Endothelial cell of umbilical vein (primary cell): Measurements from ENCODE around the gene NR2F2.

Experiments used
- EZH2 ChIP-seq: IDR thresholded peaks from 2 replicates; pipeline ENCODE4 v1.6.1; 2012; ENCODE audit warnings: borderline replicate concordance, low read depth, mild to moderate bottlenecking, moderate library complexity, low read length, inconsistent platforms; ENCODE audit not compliant: severe bottlenecking
- MAX ChIP-seq: IDR thresholded peaks from 2 replicates; pipeline ENCODE4 v1.6.1; 2011; ENCODE audit not compliant: insufficient read depth, insufficient read length
- POLR2A ChIP-seq: IDR thresholded peaks from 2 replicates; pipeline ENCODE4 v1.6.1; 2012; ENCODE audit warnings: low read depth, mild to moderate bottlenecking, control low read depth, low read length
- POLR2AphosphoS5 ChIP-seq: IDR thresholded peaks from 2 replicates; pipeline ENCODE4 v1.6.1; 2012; ENCODE audit warnings: low read depth, mild to moderate bottlenecking, control low read depth, low read length, moderate library complexity; ENCODE audit not compliant: insufficient read depth
- TF ChIP-seq, protein P1 (sequence below), 2 donors: IDR thresholded peaks; 1 replicate in 1 of 2; 2 replicates in 1 of 2; pipeline ENCODE4 v1.5.1; 2011; ENCODE audit warnings: low read length in 2 of 2, mild to moderate bottlenecking in 2 of 2, moderate library complexity in 2 of 2, control low read depth in 1 of 2, inconsistent platforms in 1 of 2, low read depth in 1 of 2; ENCODE audit not compliant: insufficient read depth in 1 of 2; ENCODE audit errors: extremely low read depth in 1 of 2

DNA sequence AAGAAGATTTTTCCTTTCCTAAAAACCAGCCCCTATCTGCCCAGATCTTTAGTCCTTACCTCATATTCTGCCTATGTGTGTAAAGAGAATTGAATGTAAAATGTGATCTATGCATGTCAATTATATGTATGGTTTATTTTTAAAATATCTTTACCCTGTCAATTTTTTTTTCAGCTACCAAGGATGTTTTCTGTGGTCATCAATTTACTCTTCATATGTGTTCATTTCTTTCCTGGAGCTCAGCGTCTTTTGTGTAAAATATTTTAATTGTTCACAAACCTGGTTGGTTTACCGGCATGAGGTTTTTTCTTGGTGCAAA is 1.7 kb upstream of the NR2F2 start:
- TF ChIP-seq EZH2 (no peak), POLR2A (no peak), POLR2AphosphoS5 (no peak), MAX (no peak)
- TF ChIP-seq, protein P1, sequence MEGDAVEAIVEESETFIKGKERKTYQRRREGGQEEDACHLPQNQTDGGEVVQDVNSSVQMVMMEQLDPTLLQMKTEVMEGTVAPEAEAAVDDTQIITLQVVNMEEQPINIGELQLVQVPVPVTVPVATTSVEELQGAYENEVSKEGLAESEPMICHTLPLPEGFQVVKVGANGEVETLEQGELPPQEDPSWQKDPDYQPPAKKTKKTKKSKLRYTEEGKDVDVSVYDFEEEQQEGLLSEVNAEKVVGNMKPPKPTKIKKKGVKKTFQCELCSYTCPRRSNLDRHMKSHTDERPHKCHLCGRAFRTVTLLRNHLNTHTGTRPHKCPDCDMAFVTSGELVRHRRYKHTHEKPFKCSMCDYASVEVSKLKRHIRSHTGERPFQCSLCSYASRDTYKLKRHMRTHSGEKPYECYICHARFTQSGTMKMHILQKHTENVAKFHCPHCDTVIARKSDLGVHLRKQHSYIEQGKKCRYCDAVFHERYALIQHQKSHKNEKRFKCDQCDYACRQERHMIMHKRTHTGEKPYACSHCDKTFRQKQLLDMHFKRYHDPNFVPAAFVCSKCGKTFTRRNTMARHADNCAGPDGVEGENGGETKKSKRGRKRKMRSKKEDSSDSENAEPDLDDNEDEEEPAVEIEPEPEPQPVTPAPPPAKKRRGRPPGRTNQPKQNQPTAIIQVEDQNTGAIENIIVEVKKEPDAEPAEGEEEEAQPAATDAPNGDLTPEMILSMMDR (IDR thresholded peaks at IDR 0.05; ENCODE audit: extremely low read depth in 1 of 2, insufficient read depth in 1 of 2, low read depth in 1 of 2, low read length in 2 of 2) = no peak
